HepG2 (cell line): ENCODE results near the gene HMGN4. TPM values are rescaled to one million over a fixed set of nuclear protein-coding genes. Genes with fewer than 3 reads are reported as not detected.
A peak's percentile ranks its signal among the peaks of the same experiment; 100 is the strongest.

Source experiments
- BHLHE40 ChIP-seq: IDR thresholded peaks from 2 replicates; pipeline ENCODE4 v1.6.1; 2011; ENCODE audit warnings: low read length, improper control_type of control experiment
- DNMT1 ChIP-seq: sonication (generic); formaldehyde crosslinking; IDR thresholded peaks from 2 replicates; pipeline ENCODE4 v1.5.1; 2020; ENCODE audit warnings: mild to moderate bottlenecking, missing genetic modification reagents
- FLYWCH1 ChIP-seq: sonication (generic); formaldehyde crosslinking; IDR thresholded peaks from 2 replicates; pipeline ENCODE4 v1.8.1; 2023; ENCODE audit warnings: mild to moderate bottlenecking, missing genetic modification reagents
- GATAD1 ChIP-seq: IDR thresholded peaks from 2 replicates; pipeline ENCODE4 v1.6.1; 2016; ENCODE audit warnings: missing genetic modification reagents, missing compliant biosample characterization
- IRX3 ChIP-seq: sonication (generic); formaldehyde crosslinking; IDR thresholded peaks from 2 replicates; pipeline ENCODE4 v1.8.1; 2023; ENCODE audit warnings: mild to moderate bottlenecking, low read depth, missing genetic modification reagents, borderline replicate concordance
- KDM2A ChIP-seq: sonication (generic); formaldehyde crosslinking; IDR thresholded peaks from 2 replicates; pipeline ENCODE4 v1.4.0; 2020; ENCODE audit warnings: low read depth, missing genetic modification reagents, borderline replicate concordance
- MAZ ChIP-seq, 2 experiments: sonication (generic) in 1 of 2; formaldehyde crosslinking in 1 of 2; IDR thresholded peaks; 2 replicates each; pipeline versions ENCODE4 v1.5.0 to v1.6.1; 2012 to 2020; ENCODE audit warnings: low read depth in 2 of 2, mild to moderate bottlenecking in 2 of 2, borderline replicate concordance in 1 of 2, improper control_type of control experiment in 1 of 2, low read length in 1 of 2, missing genetic modification reagents in 1 of 2, moderate library complexity in 1 of 2
- NR1H2 ChIP-seq: sonication (generic); formaldehyde crosslinking; IDR thresholded peaks from 2 replicates; pipeline ENCODE4 v1.8.1; 2022; ENCODE audit warnings: low read depth, missing genetic modification reagents, borderline replicate concordance
- PCBP2 ChIP-seq: fragments of 200-400 bp; formaldehyde crosslinking; optimal IDR thresholded peaks from 2 replicates; pipeline ENCODE3; 2018; ENCODE audit warnings: low read length, low read depth; ENCODE audit not compliant: poor library complexity, severe bottlenecking
- PHF20 ChIP-seq: sonication (generic); formaldehyde crosslinking; IDR thresholded peaks from 2 replicates; pipeline ENCODE4 v1.5.0; 2020; ENCODE audit warnings: mild to moderate bottlenecking, missing genetic modification reagents
- RNF2 ChIP-seq: fragments of 450-650 bp; conservative IDR thresholded peaks from 2 replicates; pipeline ENCODE4 v1.6.1; 2016; ENCODE audit warnings: low read depth
- SUZ12 ChIP-seq: fragments of 150-350 bp; IDR thresholded peaks from 2 replicates; pipeline ENCODE4 v1.6.1; 2014; ENCODE audit warnings: low read depth, low read length
- THYN1 ChIP-seq: sonication (generic); formaldehyde crosslinking; IDR thresholded peaks from 2 replicates; pipeline ENCODE4 v1.8.1; 2023; ENCODE audit warnings: low read depth, mild to moderate bottlenecking, moderate library complexity, missing genetic modification reagents, borderline replicate concordance
- TRAFD1 ChIP-seq: sonication (generic); formaldehyde crosslinking; IDR thresholded peaks from 2 replicates; pipeline ENCODE4 v1.5.1; 2020; ENCODE audit warnings: missing genetic modification reagents, mild to moderate bottlenecking, borderline replicate concordance
- YEATS4 ChIP-seq: sonication (generic); formaldehyde crosslinking; IDR thresholded peaks from 2 replicates; pipeline ENCODE4 v1.4.0; 2020; ENCODE audit warnings: missing genetic modification reagents, borderline replicate concordance
- ZKSCAN8 ChIP-seq: IDR thresholded peaks from 2 replicates; pipeline ENCODE4 v1.6.1; 2016; ENCODE audit warnings: borderline replicate concordance, missing genetic modification reagents, missing compliant biosample characterization
- ZNF280D ChIP-seq: sonication (generic); formaldehyde crosslinking; IDR thresholded peaks from 2 replicates; pipeline ENCODE4 v1.5.1; 2020; ENCODE audit warnings: mild to moderate bottlenecking, missing genetic modification reagents
- ZNF550 ChIP-seq: sonication (generic); formaldehyde crosslinking; IDR thresholded peaks from 2 replicates; pipeline ENCODE4 v1.4.0; 2020; ENCODE audit warnings: mild to moderate bottlenecking, missing genetic modification reagents, borderline replicate concordance
- ZNF552 ChIP-seq: sonication (generic); formaldehyde crosslinking; IDR thresholded peaks from 2 replicates; pipeline ENCODE4 v1.9.0; 2022; ENCODE audit warnings: missing genetic modification reagents, mild to moderate bottlenecking, borderline replicate concordance
- ZNF574 ChIP-seq: sonication (generic); formaldehyde crosslinking; IDR thresholded peaks from 2 replicates; pipeline ENCODE4 v1.4.0; 2020; ENCODE audit warnings: missing genetic modification reagents
- ZNF576 ChIP-seq: sonication (generic); formaldehyde crosslinking; IDR thresholded peaks from 2 replicates; pipeline ENCODE4 v1.4.0; 2020; ENCODE audit warnings: mild to moderate bottlenecking, missing genetic modification reagents
- polyA plus RNA-seq, 8 experiments: library from polyadenylated mRNA; depleted of rRNA in 3 of 8; stranded (reverse) in 7 of 8; unstranded in 1 of 8; fragments of >200 nt; fragmentation: Illumina TruSeq in 4 of 8; extraction: Trizol in 4 of 8; gene quantifications; 2 replicates each; pipeline versions ENCODE4 v1.2.1 to v1.2.3, GENCODE V29; 2011 to 2016; ENCODE audit warnings: low read depth in 4 of 8, missing spikeins in 1 of 8, mixed read lengths in 1 of 8; ENCODE audit not compliant: insufficient read depth in 1 of 8
- total RNA-seq, 5 experiments: library from RNA; depleted of rRNA; stranded (reverse); fragments of >200 nt; fragmentation: Illumina TruSeq; extraction: Trizol; gene quantifications; 2 replicates each; pipeline ENCODE4 v1.2.3, GENCODE V29; 2016; ENCODE audit warnings: low read depth in 1 of 5

The HMGN4 gene
- total and polyA plus RNA-seq, 2 of the 13 experiments (the other 11 are each of a cell fraction or from before 2014, with no cell fraction given), result 39.9 to 52.1 TPM

- TF ChIP-seq ZNF574 (no peak; the same call in 1 of the 2 replicates), NR1H2 (CRISPR knock-in tag) (no peak), ZNF576 (CRISPR knock-in tag) (no peak), IRX3 (CRISPR knock-in tag) (no peak), YEATS4 (CRISPR knock-in tag) (no peak), PCBP2 (no peak), MAZ (IDR thresholded peaks at IDR 0.05; ENCODE audit: borderline replicate concordance, low read depth, low read length) (no peak), MAZ (CRISPR knock-in tag; IDR thresholded peaks at IDR 0.05; ENCODE audit: low read depth) (no peak), RNF2 (no peak), ZNF280D (CRISPR knock-in tag) (no peak), ZNF552 (no peak), THYN1 (CRISPR knock-in tag) (no peak), ZKSCAN8 (CRISPR knock-in tag) (peak; percentile 77; the same call in 1 of the 2 replicates), DNMT1 (CRISPR knock-in tag) (no peak), FLYWCH1 (no peak), GATAD1 (CRISPR knock-in tag) (no peak), PHF20 (CRISPR knock-in tag) (no peak), BHLHE40 (no peak), TRAFD1 (no peak), ZNF550 (CRISPR knock-in tag) (no peak), KDM2A (CRISPR knock-in tag) (0 out of 2 replicates have a peak, but pooled peaks have one; percentile 48), SUZ12 (no peak)
These were observed 39.0 kb downstream of the HMGN4 start (continued) for GRCh38 chr6:26576929-26577719.
